Liver (tissue), 3 donors: Measurements from ENCODE around the gene CRYBA2.

Source experiments
- EGR1 ChIP-seq, 2 donors: IDR thresholded peaks; 2 replicates each; pipeline ENCODE4 v1.6.1; 2016 to 2018; ENCODE audit warnings: antibody characterized with exemption in 2 of 2, low read depth in 2 of 2
- GABPA ChIP-seq, 2 donors: IDR thresholded peaks in 1 of 2; conservative IDR thresholded peaks in 1 of 2; 2 replicates each; pipeline ENCODE4 v1.6.1; 2016; ENCODE audit warnings: antibody characterized with exemption in 2 of 2, mild to moderate bottlenecking in 1 of 2, moderate library complexity in 1 of 2
- HNF4G ChIP-seq: IDR thresholded peaks from 2 replicates; pipeline ENCODE4 v1.6.1; 2016; ENCODE audit warnings: antibody characterized with exemption
- JUND ChIP-seq, 2 donors: IDR thresholded peaks; 2 replicates each; pipeline ENCODE4 v1.6.1; 2016; ENCODE audit warnings: antibody characterized with exemption in 2 of 2
- NR2F2 ChIP-seq: IDR thresholded peaks from 2 replicates; pipeline ENCODE4 v1.6.1; 2016; ENCODE audit warnings: antibody characterized with exemption
- RXRA ChIP-seq, 2 donors: IDR thresholded peaks; 2 replicates each; pipeline ENCODE4 v1.6.1; 2017 to 2018; ENCODE audit warnings: antibody characterized with exemption in 2 of 2, mild to moderate bottlenecking in 1 of 2
- TAF1 ChIP-seq: conservative IDR thresholded peaks from 2 replicates; pipeline ENCODE4 v1.6.1; 2016; ENCODE audit warnings: antibody characterized with exemption, mild to moderate bottlenecking
- YY1 ChIP-seq: IDR thresholded peaks from 2 replicates; pipeline ENCODE4 v1.6.1; 2016; ENCODE audit warnings: antibody characterized with exemption, mild to moderate bottlenecking
- TF ChIP-seq, protein P1 (sequence below): fragments of 150-350 bp; IDR thresholded peaks from 2 replicates; pipeline ENCODE4 v1.5.1; 2017; ENCODE audit warnings: improper control_type of control experiment, low read depth, low read length; ENCODE audit not compliant: missing input control
- TF ChIP-seq, protein P2 (sequence below): IDR thresholded peaks from 2 replicates; pipeline ENCODE4 v1.6.1; 2016; ENCODE audit warnings: antibody characterized with exemption, mild to moderate bottlenecking
- TF ChIP-seq, protein P3 (sequence below): IDR thresholded peaks from 2 replicates; pipeline ENCODE4 v1.6.1; 2016; ENCODE audit warnings: antibody characterized with exemption
- TF ChIP-seq, protein P4 (sequence below): IDR thresholded peaks from 2 replicates; pipeline ENCODE4 v1.6.1; 2016; ENCODE audit warnings: antibody characterized with exemption
- donor health status: healthy.
- donor health status: healthy.

DNA sequence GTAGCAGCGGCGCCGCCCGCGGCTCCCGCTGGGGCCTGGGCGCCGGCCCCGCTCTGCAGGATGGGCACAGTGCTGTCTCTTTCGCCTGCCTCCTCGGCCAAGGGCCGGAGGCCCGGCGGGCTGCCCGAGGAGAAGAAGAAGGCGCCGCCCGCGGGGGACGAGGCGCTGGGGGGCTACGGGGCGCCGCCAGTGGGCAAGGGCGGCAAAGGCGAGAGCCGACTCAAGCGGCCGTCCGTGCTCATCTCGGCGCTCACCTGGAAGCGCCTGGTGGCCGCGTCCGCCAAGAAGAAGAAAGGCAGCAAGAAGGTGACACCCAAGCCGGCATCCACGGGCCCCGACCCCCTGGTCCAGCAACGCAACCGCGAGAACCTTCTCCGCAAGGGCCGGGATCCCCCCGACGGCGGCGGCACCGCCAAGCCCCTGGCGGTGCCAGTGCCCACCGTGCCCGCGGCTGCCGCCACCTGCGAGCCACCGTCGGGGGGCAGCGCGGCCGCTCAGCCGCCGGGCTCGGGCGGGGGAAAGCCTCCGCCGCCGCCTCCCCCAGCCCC lies 33.4 kb downstream of the CRYBA2 start:
- TF ChIP-seq, protein P1, sequence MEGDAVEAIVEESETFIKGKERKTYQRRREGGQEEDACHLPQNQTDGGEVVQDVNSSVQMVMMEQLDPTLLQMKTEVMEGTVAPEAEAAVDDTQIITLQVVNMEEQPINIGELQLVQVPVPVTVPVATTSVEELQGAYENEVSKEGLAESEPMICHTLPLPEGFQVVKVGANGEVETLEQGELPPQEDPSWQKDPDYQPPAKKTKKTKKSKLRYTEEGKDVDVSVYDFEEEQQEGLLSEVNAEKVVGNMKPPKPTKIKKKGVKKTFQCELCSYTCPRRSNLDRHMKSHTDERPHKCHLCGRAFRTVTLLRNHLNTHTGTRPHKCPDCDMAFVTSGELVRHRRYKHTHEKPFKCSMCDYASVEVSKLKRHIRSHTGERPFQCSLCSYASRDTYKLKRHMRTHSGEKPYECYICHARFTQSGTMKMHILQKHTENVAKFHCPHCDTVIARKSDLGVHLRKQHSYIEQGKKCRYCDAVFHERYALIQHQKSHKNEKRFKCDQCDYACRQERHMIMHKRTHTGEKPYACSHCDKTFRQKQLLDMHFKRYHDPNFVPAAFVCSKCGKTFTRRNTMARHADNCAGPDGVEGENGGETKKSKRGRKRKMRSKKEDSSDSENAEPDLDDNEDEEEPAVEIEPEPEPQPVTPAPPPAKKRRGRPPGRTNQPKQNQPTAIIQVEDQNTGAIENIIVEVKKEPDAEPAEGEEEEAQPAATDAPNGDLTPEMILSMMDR: no peak
- TF ChIP-seq, protein P2, sequence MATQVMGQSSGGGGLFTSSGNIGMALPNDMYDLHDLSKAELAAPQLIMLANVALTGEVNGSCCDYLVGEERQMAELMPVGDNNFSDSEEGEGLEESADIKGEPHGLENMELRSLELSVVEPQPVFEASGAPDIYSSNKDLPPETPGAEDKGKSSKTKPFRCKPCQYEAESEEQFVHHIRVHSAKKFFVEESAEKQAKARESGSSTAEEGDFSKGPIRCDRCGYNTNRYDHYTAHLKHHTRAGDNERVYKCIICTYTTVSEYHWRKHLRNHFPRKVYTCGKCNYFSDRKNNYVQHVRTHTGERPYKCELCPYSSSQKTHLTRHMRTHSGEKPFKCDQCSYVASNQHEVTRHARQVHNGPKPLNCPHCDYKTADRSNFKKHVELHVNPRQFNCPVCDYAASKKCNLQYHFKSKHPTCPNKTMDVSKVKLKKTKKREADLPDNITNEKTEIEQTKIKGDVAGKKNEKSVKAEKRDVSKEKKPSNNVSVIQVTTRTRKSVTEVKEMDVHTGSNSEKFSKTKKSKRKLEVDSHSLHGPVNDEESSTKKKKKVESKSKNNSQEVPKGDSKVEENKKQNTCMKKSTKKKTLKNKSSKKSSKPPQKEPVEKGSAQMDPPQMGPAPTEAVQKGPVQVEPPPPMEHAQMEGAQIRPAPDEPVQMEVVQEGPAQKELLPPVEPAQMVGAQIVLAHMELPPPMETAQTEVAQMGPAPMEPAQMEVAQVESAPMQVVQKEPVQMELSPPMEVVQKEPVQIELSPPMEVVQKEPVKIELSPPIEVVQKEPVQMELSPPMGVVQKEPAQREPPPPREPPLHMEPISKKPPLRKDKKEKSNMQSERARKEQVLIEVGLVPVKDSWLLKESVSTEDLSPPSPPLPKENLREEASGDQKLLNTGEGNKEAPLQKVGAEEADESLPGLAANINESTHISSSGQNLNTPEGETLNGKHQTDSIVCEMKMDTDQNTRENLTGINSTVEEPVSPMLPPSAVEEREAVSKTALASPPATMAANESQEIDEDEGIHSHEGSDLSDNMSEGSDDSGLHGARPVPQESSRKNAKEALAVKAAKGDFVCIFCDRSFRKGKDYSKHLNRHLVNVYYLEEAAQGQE: no peak
- TF ChIP-seq EGR1 (IDR thresholded peaks at IDR 0.05; ENCODE audit: low read depth in 2 of 2) (no peak), HNF4G (no peak), NR2F2 (no peak), GABPA (IDR thresholded peaks at IDR 0.05 in 1 of 2, conservative IDR thresholded peaks at IDR 0.05 in 1 of 2) (no peak), JUND (IDR thresholded peaks at IDR 0.05) (no peak), RXRA (IDR thresholded peaks at IDR 0.05) (no peak), TAF1 (no peak), YY1 (no peak)
- TF ChIP-seq, protein P3, sequence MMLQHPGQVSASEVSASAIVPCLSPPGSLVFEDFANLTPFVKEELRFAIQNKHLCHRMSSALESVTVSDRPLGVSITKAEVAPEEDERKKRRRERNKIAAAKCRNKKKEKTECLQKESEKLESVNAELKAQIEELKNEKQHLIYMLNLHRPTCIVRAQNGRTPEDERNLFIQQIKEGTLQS: no peak
- TF ChIP-seq, protein P4, sequence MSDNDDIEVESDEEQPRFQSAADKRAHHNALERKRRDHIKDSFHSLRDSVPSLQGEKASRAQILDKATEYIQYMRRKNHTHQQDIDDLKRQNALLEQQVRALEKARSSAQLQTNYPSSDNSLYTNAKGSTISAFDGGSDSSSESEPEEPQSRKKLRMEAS: no peak
